ENCODE measurements around the gene ZNF691.
A peak's percentile ranks its signal among the peaks of the same experiment; 100 is the strongest.

The ZNF691 gene

GRCh38 chr1:42820813-42821212 is 25.6 kb upstream of the ZNF691 start:
- H3F3A ChIP-seq (ENCODE audit: low read depth): no peaks in the 10 kb centered on the region; the same call in 1 of the 2 replicates
- H3K79me2 ChIP-seq (ENCODE audit: insufficient read depth, low read length): peaks cover 8% of the 10 kb centered on the region
- H2AFZ ChIP-seq (ENCODE audit: low read length): no peak overlapping the region
- H3K9me2 ChIP-seq (replicated peaks; ENCODE audit: low read depth, low read length): no peaks in the 10 kb centered on the region
- H3K4me1 ChIP-seq (ENCODE audit: insufficient read depth, low read length, poor library complexity, severe bottlenecking): peaks cover 34% of the 10 kb centered on the region
- no peaks in the 10 kb centered on the region for H4K20me1 ChIP-seq (ENCODE audit: insufficient read depth, low read length, poor library complexity, severe bottlenecking)
- no peak overlapping the region for H3K9ac ChIP-seq (ENCODE audit: low read depth, low read length, poor library complexity, severe bottlenecking)
- no peaks in the 10 kb centered on the region for H3K36me3 ChIP-seq (ENCODE audit: insufficient read depth, low read length)
- no peaks in the 10 kb centered on the region for H3K27me3 ChIP-seq (ENCODE audit: insufficient read depth, low read length, poor library complexity, severe bottlenecking)
- H3K4me3 ChIP-seq (ENCODE audit: low read length, poor library complexity, severe bottlenecking): no peak overlapping the region
- no peak overlapping the region for H3K4me2 ChIP-seq (ENCODE audit: low read depth, low read length, poor library complexity, severe bottlenecking)
- no peaks in the 10 kb centered on the region for H3K9me3 ChIP-seq (ENCODE audit: insufficient read depth, low read depth, low read length)
- TF ChIP-seq CTCF (conservative IDR thresholded peaks at IDR 0.05; ENCODE audit: low read length): no peak
- no peak for TF ChIP-seq EZH2phosphoT487 (IDR thresholded peaks at IDR 0.05; ENCODE audit: borderline replicate concordance)

GRCh38 chr1:42821690-42822089 is 24.7 kb upstream of the ZNF691 start:
- TF ChIP-seq EZH2phosphoT487 (IDR thresholded peaks at IDR 0.05; ENCODE audit: borderline replicate concordance): no peak
- TF ChIP-seq CTCF (conservative IDR thresholded peaks at IDR 0.05; ENCODE audit: low read length): no peak
- H3K9me3 ChIP-seq (ENCODE audit: insufficient read depth, low read depth, low read length): no peaks in the 10 kb centered on the region
- no peaks in the 10 kb centered on the region for H3K9me2 ChIP-seq (replicated peaks; ENCODE audit: low read depth, low read length)
- H3K9ac ChIP-seq (ENCODE audit: low read depth, low read length, poor library complexity, severe bottlenecking): no peak overlapping the region
- no peaks in the 10 kb centered on the region for H3K27me3 ChIP-seq (ENCODE audit: insufficient read depth, low read length, poor library complexity, severe bottlenecking)
- H3K4me3 ChIP-seq (ENCODE audit: low read length, poor library complexity, severe bottlenecking): no peak overlapping the region
- H4K20me1 ChIP-seq (ENCODE audit: insufficient read depth, low read length, poor library complexity, severe bottlenecking): no peaks in the 10 kb centered on the region
- no peaks in the 10 kb centered on the region for H3K36me3 ChIP-seq (ENCODE audit: insufficient read depth, low read length)
- no peak overlapping the region for H2AFZ ChIP-seq (ENCODE audit: low read length)
- peaks cover 25% of the 10 kb centered on the region for H3K4me1 ChIP-seq (ENCODE audit: insufficient read depth, low read length, poor library complexity, severe bottlenecking)
- no peaks in the 10 kb centered on the region for H3K79me2 ChIP-seq (ENCODE audit: insufficient read depth, low read length)
- H3K4me2 ChIP-seq (ENCODE audit: low read depth, low read length, poor library complexity, severe bottlenecking): no peak overlapping the region
- no peaks in the 10 kb centered on the region; the same call in 1 of the 2 replicates for H3F3A ChIP-seq (ENCODE audit: low read depth)

GRCh38 chr1:42822800-42823392 is 23.5 kb upstream of the ZNF691 start:
- Histone ChIP-seq H3K9me3 (ENCODE audit: insufficient read depth, low read depth, low read length) (no peaks in the 10 kb centered on the region), H3K9me2 (replicated peaks; ENCODE audit: low read depth, low read length) (no peaks in the 10 kb centered on the region), H3F3A (ENCODE audit: low read depth) (no peaks in the 10 kb centered on the region; the same call in 1 of the 2 replicates), H3K36me3 (ENCODE audit: insufficient read depth, low read length) (no peaks in the 10 kb centered on the region), H3K79me2 (ENCODE audit: insufficient read depth, low read length) (no peaks in the 10 kb centered on the region), H3K4me3 (ENCODE audit: low read length, poor library complexity, severe bottlenecking) (no peak overlapping the region), H2AFZ (ENCODE audit: low read length) (no peak overlapping the region), H3K9ac (ENCODE audit: low read depth, low read length, poor library complexity, severe bottlenecking) (no peak overlapping the region), H3K27me3 (ENCODE audit: insufficient read depth, low read length, poor library complexity, severe bottlenecking) (no peaks in the 10 kb centered on the region), H3K4me2 (ENCODE audit: low read depth, low read length, poor library complexity, severe bottlenecking) (peak overlapping the region; percentile 4), H3K4me1 (ENCODE audit: insufficient read depth, low read length, poor library complexity, severe bottlenecking) (peaks cover 20% of the 10 kb centered on the region), H4K20me1 (ENCODE audit: insufficient read depth, low read length, poor library complexity, severe bottlenecking) (no peaks in the 10 kb centered on the region)
- TF ChIP-seq EZH2phosphoT487 (IDR thresholded peaks at IDR 0.05; ENCODE audit: borderline replicate concordance): no peak

GRCh38 chr1:42824481-42825035 is 21.9 kb upstream of the ZNF691 start:
- Histone ChIP-seq H4K20me1 (ENCODE audit: insufficient read depth, low read length, poor library complexity, severe bottlenecking) (no peaks in the 10 kb centered on the region), H3K9ac (ENCODE audit: low read depth, low read length, poor library complexity, severe bottlenecking) (no peak overlapping the region), H3K4me3 (ENCODE audit: low read length, poor library complexity, severe bottlenecking) (no peak overlapping the region), H3K9me2 (replicated peaks; ENCODE audit: low read depth, low read length) (no peaks in the 10 kb centered on the region), H3K27me3 (ENCODE audit: insufficient read depth, low read length, poor library complexity, severe bottlenecking) (no peaks in the 10 kb centered on the region), H3K36me3 (ENCODE audit: insufficient read depth, low read length) (no peaks in the 10 kb centered on the region), H3F3A (ENCODE audit: low read depth) (no peaks in the 10 kb centered on the region), H2AFZ (ENCODE audit: low read length) (no peak overlapping the region), H3K9me3 (ENCODE audit: insufficient read depth, low read depth, low read length) (no peaks in the 10 kb centered on the region), H3K79me2 (ENCODE audit: insufficient read depth, low read length) (no peaks in the 10 kb centered on the region), H3K4me1 (ENCODE audit: insufficient read depth, low read length, poor library complexity, severe bottlenecking) (peaks cover 17% of the 10 kb centered on the region), H3K4me2 (ENCODE audit: low read depth, low read length, poor library complexity, severe bottlenecking) (no peak overlapping the region)
- no peak for TF ChIP-seq EZH2phosphoT487 (IDR thresholded peaks at IDR 0.05; ENCODE audit: borderline replicate concordance)
- no peak for TF ChIP-seq CTCF (conservative IDR thresholded peaks at IDR 0.05; ENCODE audit: low read length)
